ENCODE measurements around the gene WDR35. TPM values are rescaled to one million over a fixed set of nuclear protein-coding genes. Genes with fewer than 3 reads are reported as not detected.

WDR35 gene
- total and polyA plus RNA-seq, 5 donors = 2.2 to 7.2 (median 6.9) TPM

DNA sequence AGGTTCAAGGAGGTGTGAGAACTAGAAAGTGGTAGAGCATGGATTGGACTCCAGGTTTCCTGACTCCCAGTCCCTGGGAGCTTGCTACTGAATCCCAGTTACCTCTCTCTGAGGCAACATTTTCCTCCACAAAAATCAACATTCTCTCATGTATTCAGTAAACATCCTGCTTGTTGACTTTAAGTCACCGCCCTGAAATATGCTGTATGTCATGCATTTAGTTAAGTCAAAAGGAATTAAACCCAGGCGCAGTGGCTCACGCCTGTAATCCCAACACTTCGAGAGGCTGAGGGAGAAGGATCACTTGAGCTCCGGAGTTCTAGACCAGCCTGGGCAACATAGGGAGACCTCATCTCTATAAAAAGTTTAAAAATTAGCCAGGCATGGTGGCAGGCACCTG is 18.8 kb upstream of the WDR35 start:
- DNase-seq = no peak
- ATAC-seq = no peak
- Histone ChIP-seq H3K4me1 (ENCODE audit: control insufficient read depth, insufficient read depth, low read length) (no peaks in the 10 kb centered on the region), H3K4me3 (ENCODE audit: low read length) (no peak overlapping the region), H3K27me3 (ENCODE audit: control insufficient read depth, insufficient read depth) (no peaks in the 10 kb centered on the region), H3K27ac (ENCODE audit: low read length) (no peak overlapping the region), H3K9me3 (ENCODE audit: control insufficient read depth, low read length) (no peaks in the 10 kb centered on the region)
- intact Hi-C loops (cut with DNase I) = no loop called here
- 91% methylated on average over 5 of the region's 5 CpGs for WGBS

DNA sequence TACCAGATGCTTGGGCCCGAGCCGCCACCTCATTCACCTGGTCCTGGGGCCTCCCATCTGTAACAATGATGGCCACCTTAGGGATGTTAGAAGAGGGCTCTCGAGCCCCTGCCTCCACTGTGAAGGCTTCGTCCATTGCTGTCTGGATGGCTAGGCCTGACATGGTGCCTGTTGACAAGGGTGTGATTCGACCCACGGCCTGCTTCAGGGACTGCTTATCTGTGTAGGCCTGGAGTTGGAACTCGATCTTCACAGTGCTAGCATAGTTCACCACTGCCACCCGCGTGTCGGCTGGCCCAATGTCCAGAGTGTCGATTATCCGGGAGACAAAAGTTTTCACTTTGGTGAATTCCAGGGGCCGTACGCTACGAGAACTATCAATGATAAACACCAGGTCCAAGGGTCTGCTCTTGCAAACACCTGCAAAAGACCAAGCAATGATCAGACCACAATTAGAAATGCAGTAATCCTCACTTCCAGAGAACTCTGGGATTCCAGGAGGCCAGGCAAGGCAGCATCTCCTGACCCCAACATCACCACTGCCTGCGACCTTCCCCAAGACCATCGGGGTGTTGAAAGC is 16.1 kb upstream of the WDR35 start:
- no peak for DNase-seq
- no peak overlapping the region for H3K27ac ChIP-seq (ENCODE audit: low read length)
- intact Hi-C loops (cut with DNase I) = no loop called here
- no peaks in the 10 kb centered on the region for H3K4me1 ChIP-seq (ENCODE audit: control insufficient read depth, insufficient read depth, low read length)
- ATAC-seq = no peak
- H3K4me3 ChIP-seq (ENCODE audit: low read length) = no peak overlapping the region
- no peaks in the 10 kb centered on the region for H3K9me3 ChIP-seq (ENCODE audit: control insufficient read depth, low read length)
- H3K27me3 ChIP-seq (ENCODE audit: control insufficient read depth, insufficient read depth) = no peaks in the 10 kb centered on the region
- WGBS = 86% methylated on average over 17 of the region's 17 CpGs

DNA sequence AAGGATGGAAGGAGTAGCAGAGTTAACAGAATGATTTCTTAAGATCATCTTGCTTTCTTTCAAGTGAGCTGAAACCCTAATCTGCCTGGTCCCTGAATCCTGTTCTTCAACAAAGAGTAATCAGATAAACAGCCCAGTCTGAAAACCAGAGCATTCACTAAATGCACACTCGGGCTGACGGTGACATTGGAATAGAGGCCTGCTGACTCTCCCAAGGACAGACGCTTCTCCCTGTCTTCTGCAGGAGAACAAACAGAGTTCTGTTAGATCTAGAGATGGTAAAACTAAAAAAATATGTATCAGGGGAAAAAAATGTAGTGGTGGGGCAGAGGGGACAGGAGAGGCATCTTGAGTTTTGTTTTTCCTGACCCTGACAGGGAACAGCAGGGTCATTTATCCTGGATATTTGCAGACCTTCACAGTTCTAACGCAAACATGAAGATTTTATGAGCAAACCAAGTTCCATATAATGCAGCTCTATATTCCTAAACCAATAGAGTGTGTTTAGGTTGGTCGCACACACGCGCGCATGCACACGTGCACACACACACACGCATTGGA is 15.2 kb upstream of the WDR35 start:
- H3K27ac ChIP-seq (ENCODE audit: low read length) = no peak overlapping the region
- no peak for ATAC-seq
- no peaks in the 10 kb centered on the region for H3K4me1 ChIP-seq (ENCODE audit: control insufficient read depth, insufficient read depth, low read length)
- H3K9me3 ChIP-seq (ENCODE audit: control insufficient read depth, low read length) = no peaks in the 10 kb centered on the region
- DNase-seq = no peak
- intact Hi-C loops (cut with DNase I) = no loop called here
- H3K27me3 ChIP-seq (ENCODE audit: control insufficient read depth, insufficient read depth) = no peaks in the 10 kb centered on the region
- 85% methylated on average over 10 of the region's 10 CpGs for WGBS
- H3K4me3 ChIP-seq (ENCODE audit: low read length) = no peak overlapping the region

DNA sequence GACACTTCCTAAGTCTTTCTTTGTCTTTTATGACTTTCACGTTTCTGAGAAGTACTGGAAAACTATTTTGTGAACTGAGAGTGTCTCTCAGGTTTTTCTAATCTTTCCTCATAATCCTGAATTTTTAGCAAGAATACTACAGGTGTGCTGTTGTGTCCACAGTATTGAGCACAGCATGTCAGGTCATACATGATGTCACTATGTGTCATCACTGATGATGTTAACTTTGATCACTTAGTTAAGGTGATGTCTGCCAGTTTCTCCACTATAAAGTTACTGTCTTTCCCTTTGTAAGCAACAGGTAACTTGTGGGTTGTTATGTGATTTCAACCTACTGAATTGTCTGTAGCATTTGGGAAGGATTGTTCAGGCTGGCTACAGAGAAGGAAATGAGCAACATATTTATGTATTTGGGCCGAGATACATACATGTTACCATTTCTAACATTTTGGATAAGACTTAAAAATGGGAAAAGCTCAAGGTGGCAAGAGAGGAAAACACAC is 11.5 kb upstream of the WDR35 start:
- H3K27me3 ChIP-seq (ENCODE audit: control insufficient read depth, insufficient read depth) = no peaks in the 10 kb centered on the region
- H3K4me1 ChIP-seq (ENCODE audit: control insufficient read depth, insufficient read depth, low read length) = no peaks in the 10 kb centered on the region
- intact Hi-C loops (cut with DNase I) = no loop called here
- no peaks in the 10 kb centered on the region for H3K9me3 ChIP-seq (ENCODE audit: control insufficient read depth, low read length)
- ATAC-seq (no peak), DNase-seq (no peak)
- no peak overlapping the region for H3K4me3 ChIP-seq (ENCODE audit: low read length)
- no peak overlapping the region for H3K27ac ChIP-seq (ENCODE audit: low read length)
- 77% methylated on average over 2 of the region's 2 CpGs for WGBS

- H3K4me3 ChIP-seq (ENCODE audit: low read length) = no peak overlapping the region
- no peak overlapping the region for H3K27ac ChIP-seq (ENCODE audit: low read length)
- DNase-seq (no peak), ATAC-seq (no peak)
- no peaks in the 10 kb centered on the region for H3K9me3 ChIP-seq (ENCODE audit: control insufficient read depth, low read length)
- H3K27me3 ChIP-seq (ENCODE audit: control insufficient read depth, insufficient read depth) = no peaks in the 10 kb centered on the region
- intact Hi-C loops (cut with DNase I) = no loop called here
- H3K4me1 ChIP-seq (ENCODE audit: control insufficient read depth, insufficient read depth, low read length) = no peaks in the 10 kb centered on the region
These were observed 3.8 kb upstream of the WDR35 start for GRCh38 chr2:19993731-19994130.

DNA sequence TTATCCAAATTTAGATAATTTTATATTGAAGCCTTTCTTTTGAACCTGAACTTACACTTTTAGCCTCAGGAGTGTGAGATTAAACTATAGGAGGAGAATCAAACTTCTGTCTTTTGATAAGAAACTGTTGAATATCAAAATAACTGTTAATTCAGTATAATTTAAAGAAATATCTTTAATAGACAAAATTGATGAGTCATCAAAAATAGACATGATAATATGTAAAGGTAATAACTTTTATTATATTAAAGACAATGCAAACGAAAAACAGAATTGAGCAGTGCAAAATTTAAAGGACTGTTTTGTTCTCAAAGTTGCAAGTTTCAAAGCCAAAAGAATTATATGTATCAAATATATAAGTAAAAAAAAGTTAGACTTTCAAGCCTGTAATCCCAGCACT is 2.0 kb upstream of the WDR35 start:
- 87% methylated on average over 1 of the region's 1 CpG for WGBS
- intact Hi-C loops (cut with DNase I) = no loop called here
- DNase-seq = no peak
- H3K27ac ChIP-seq (ENCODE audit: low read length) = no peak overlapping the region
- no peaks in the 10 kb centered on the region for H3K9me3 ChIP-seq (ENCODE audit: control insufficient read depth, low read length)
- no peak overlapping the region for H3K4me3 ChIP-seq (ENCODE audit: low read length)
- no peaks in the 10 kb centered on the region for H3K4me1 ChIP-seq (ENCODE audit: control insufficient read depth, insufficient read depth, low read length)
- H3K27me3 ChIP-seq (ENCODE audit: control insufficient read depth, insufficient read depth) = no peaks in the 10 kb centered on the region
- no peak for ATAC-seq

- no peak overlapping the region for H3K27ac ChIP-seq (ENCODE audit: low read length)
- DNase-seq (no peak), ATAC-seq (no peak)
- no peaks in the 10 kb centered on the region for H3K27me3 ChIP-seq (ENCODE audit: control insufficient read depth, insufficient read depth)
- H3K4me3 ChIP-seq (ENCODE audit: low read length) = peak overlapping the region; percentile 87
- WGBS = 14% methylated on average over 10 of the region's 10 CpGs
- intact Hi-C loops (cut with DNase I) = no loop called here
- no peaks in the 10 kb centered on the region for H3K9me3 ChIP-seq (ENCODE audit: control insufficient read depth, low read length)
- H3K4me1 ChIP-seq (ENCODE audit: control insufficient read depth, insufficient read depth, low read length) = no peaks in the 10 kb centered on the region
These were observed 467 bp upstream of the WDR35 start for GRCh38 chr2:19990416-19990728.

DNA sequence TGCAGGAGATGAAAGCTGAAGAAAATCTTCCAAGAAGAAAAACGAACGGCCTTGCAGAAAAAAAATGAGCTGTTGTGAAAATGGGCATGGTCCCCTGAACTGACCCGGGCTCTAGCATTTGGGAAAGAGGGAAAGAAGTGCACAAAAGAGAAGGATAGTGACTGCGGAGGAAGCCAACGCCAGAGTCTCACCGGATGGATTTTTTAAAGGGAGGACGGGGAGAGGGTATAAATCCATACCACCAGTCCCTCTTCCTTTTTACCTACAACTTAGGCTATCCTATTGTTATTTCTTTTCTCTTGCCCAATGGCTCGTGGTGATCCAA is 601 bp downstream of the WDR35 start:
- H3K9me3 ChIP-seq (ENCODE audit: control insufficient read depth, low read length) = no peaks in the 10 kb centered on the region
- H3K27me3 ChIP-seq (ENCODE audit: control insufficient read depth, insufficient read depth) = no peaks in the 10 kb centered on the region
- H3K4me1 ChIP-seq (ENCODE audit: control insufficient read depth, insufficient read depth, low read length) = no peaks in the 10 kb centered on the region
- H3K4me3 ChIP-seq (ENCODE audit: low read length) = peak overlapping the region; percentile 87
- peak in 1 of 2 donors; percentile 13 for ATAC-seq
- intact Hi-C loops (cut with DNase I) = no loop called here
- WGBS = 6% methylated on average over 8 of the region's 8 CpGs
- DNase-seq = no peak
- peak overlapping the region; percentile 20 for H3K27ac ChIP-seq (ENCODE audit: low read length)

GRCh38 chr2:19988600-19988999 is 1.3 kb downstream of the WDR35 start:
- intact Hi-C loops (cut with DNase I) = no loop called here
- 75% methylated on average over 2 of the region's 2 CpGs for WGBS
- H3K4me1 ChIP-seq (ENCODE audit: control insufficient read depth, insufficient read depth, low read length) = no peaks in the 10 kb centered on the region
- H3K4me3 ChIP-seq (ENCODE audit: low read length) = no peak overlapping the region
- H3K27me3 ChIP-seq (ENCODE audit: control insufficient read depth, insufficient read depth) = no peaks in the 10 kb centered on the region
- ATAC-seq = no peak
- DNase-seq = no peak
- H3K27ac ChIP-seq (ENCODE audit: low read length) = no peak overlapping the region
- no peaks in the 10 kb centered on the region for H3K9me3 ChIP-seq (ENCODE audit: control insufficient read depth, low read length)

- H3K4me3 ChIP-seq (ENCODE audit: low read length) = no peak overlapping the region
- no peaks in the 10 kb centered on the region for H3K9me3 ChIP-seq (ENCODE audit: control insufficient read depth, low read length)
- ATAC-seq = no peak
- intact Hi-C loops (cut with DNase I) = no loop called here
- WGBS = 93% methylated on average over 5 of the region's 5 CpGs
- no peak overlapping the region for H3K27ac ChIP-seq (ENCODE audit: low read length)
- DNase-seq = no peak
- H3K4me1 ChIP-seq (ENCODE audit: control insufficient read depth, insufficient read depth, low read length) = no peaks in the 10 kb centered on the region
- H3K27me3 ChIP-seq (ENCODE audit: control insufficient read depth, insufficient read depth) = no peaks in the 10 kb centered on the region
These were observed 2.0 kb downstream of the WDR35 start for GRCh38 chr2:19987936-19988335.

GRCh38 chr2:19982268-19982667 is 7.6 kb downstream of the WDR35 start:
- DNase-seq (no peak), ATAC-seq (no peak)
- intact Hi-C loops (cut with DNase I) = no loop called here
- H3K4me3 ChIP-seq (ENCODE audit: low read length) = no peak overlapping the region
- H3K9me3 ChIP-seq (ENCODE audit: control insufficient read depth, low read length) = no peaks in the 10 kb centered on the region
- no peaks in the 10 kb centered on the region for H3K4me1 ChIP-seq (ENCODE audit: control insufficient read depth, insufficient read depth, low read length)
- WGBS = 94% methylated on average over 1 of the region's 1 CpG
- no peaks in the 10 kb centered on the region for H3K27me3 ChIP-seq (ENCODE audit: control insufficient read depth, insufficient read depth)
- no peak overlapping the region for H3K27ac ChIP-seq (ENCODE audit: low read length)

- H3K27ac ChIP-seq (ENCODE audit: low read length) = no peak overlapping the region
- H3K9me3 ChIP-seq (ENCODE audit: control insufficient read depth, low read length) = no peaks in the 10 kb centered on the region
- no peak overlapping the region for H3K4me3 ChIP-seq (ENCODE audit: low read length)
- no peak for ATAC-seq
- no peaks in the 10 kb centered on the region for H3K4me1 ChIP-seq (ENCODE audit: control insufficient read depth, insufficient read depth, low read length)
- intact Hi-C loops (cut with DNase I) = no loop called here
- 75% methylated on average over 1 of the region's 1 CpG for WGBS
- H3K27me3 ChIP-seq (ENCODE audit: control insufficient read depth, insufficient read depth) = no peaks in the 10 kb centered on the region
- DNase-seq = no peak
These were observed 10.0 kb downstream of the WDR35 start for GRCh38 chr2:19979932-19980331.
